HepG2 (cell line): ENCODE measurements around the gene MYO1B. TPM values are rescaled to one million over a fixed set of nuclear protein-coding genes. Genes with fewer than 3 reads are reported as not detected.

Source experiments
- CEBPG ChIP-seq: IDR thresholded peaks from 2 replicates; pipeline ENCODE4 v1.6.1; 2016
- ELF4 ChIP-seq: sonication (generic); formaldehyde crosslinking; IDR thresholded peaks from 2 replicates; pipeline ENCODE4 v1.5.0; 2020; ENCODE audit warnings: missing genetic modification reagents, mild to moderate bottlenecking, moderate library complexity, borderline replicate concordance
- HDAC1 ChIP-seq: sonication (generic); formaldehyde crosslinking; IDR thresholded peaks from 2 replicates; pipeline ENCODE4 v1.5.1; 2020; ENCODE audit warnings: mild to moderate bottlenecking, missing genetic modification reagents
- MATR3 ChIP-seq: sonication (generic); formaldehyde crosslinking; IDR thresholded peaks from 2 replicates; pipeline ENCODE4 v1.4.0; 2020; ENCODE audit warnings: missing genetic modification reagents
- MEIS1 ChIP-seq: sonication (generic); formaldehyde crosslinking; IDR thresholded peaks from 2 replicates; pipeline ENCODE4 v1.9.0; 2021; ENCODE audit warnings: mild to moderate bottlenecking, missing genetic modification reagents, moderate library complexity, borderline replicate concordance
- NPAS2 ChIP-seq: sonication (generic); formaldehyde crosslinking; IDR thresholded peaks from 2 replicates; pipeline ENCODE4 v1.8.0; 2022; ENCODE audit warnings: mild to moderate bottlenecking, missing genetic modification reagents, borderline replicate concordance
- NR2F1 ChIP-seq, 2 experiments: fragments of 450-650 bp in 1 of 2; formaldehyde crosslinking in 1 of 2; IDR thresholded peaks; 2 replicates each; pipeline versions ENCODE4 v1.5.0 to v1.6.1; 2016 to 2020; ENCODE audit warnings: mild to moderate bottlenecking in 1 of 2, missing compliant biosample characterization in 1 of 2, missing genetic modification reagents in 1 of 2, moderate library complexity in 1 of 2
- PHF21A ChIP-seq: sonication (generic); formaldehyde crosslinking; IDR thresholded peaks from 2 replicates; pipeline ENCODE4 v1.5.0; 2020; ENCODE audit warnings: mild to moderate bottlenecking, missing genetic modification reagents
- RORA ChIP-seq: sonication (generic); formaldehyde crosslinking; IDR thresholded peaks from 2 replicates; pipeline ENCODE4 v1.5.0; 2020; ENCODE audit warnings: mild to moderate bottlenecking, missing genetic modification reagents, moderate library complexity
- SALL1 ChIP-seq: sonication (generic); formaldehyde crosslinking; IDR thresholded peaks from 2 replicates; pipeline ENCODE4 v1.8.0; 2022; ENCODE audit warnings: mild to moderate bottlenecking, missing genetic modification reagents
- SAP130 ChIP-seq: IDR thresholded peaks from 2 replicates; pipeline ENCODE4 v1.6.1; 2016; ENCODE audit warnings: low read depth
- SMARCE1 ChIP-seq: fragments of 450-650 bp; IDR thresholded peaks from 2 replicates; pipeline ENCODE4 v1.6.1; 2017; ENCODE audit warnings: borderline replicate concordance
- TGIF2 ChIP-seq: IDR thresholded peaks from 2 replicates; pipeline ENCODE4 v1.6.1; 2016; ENCODE audit warnings: control low read depth, missing compliant biosample characterization
- U2AF2 ChIP-seq: fragments of 200-400 bp; formaldehyde crosslinking; IDR thresholded peaks from 2 replicates; pipeline ENCODE4 v1.6.1; 2017; ENCODE audit warnings: low read depth, mild to moderate bottlenecking, low read length
- ZC3H13 ChIP-seq: sonication (generic); formaldehyde crosslinking; IDR thresholded peaks from 2 replicates; pipeline ENCODE4 v1.8.1; 2023; ENCODE audit warnings: mild to moderate bottlenecking, missing genetic modification reagents, moderate library complexity
- ZKSCAN8 ChIP-seq: IDR thresholded peaks from 2 replicates; pipeline ENCODE4 v1.6.1; 2016; ENCODE audit warnings: borderline replicate concordance, missing genetic modification reagents, missing compliant biosample characterization
- ZNF12 ChIP-seq: sonication (generic); formaldehyde crosslinking; IDR thresholded peaks from 2 replicates; pipeline ENCODE4 v1.5.0; 2020; ENCODE audit warnings: missing genetic modification reagents
- ZNF180 ChIP-seq: sonication (generic); formaldehyde crosslinking; IDR thresholded peaks from 2 replicates; pipeline ENCODE4 v1.4.0; 2020; ENCODE audit warnings: low read depth, missing genetic modification reagents, borderline replicate concordance
- ZNF230 ChIP-seq: sonication (generic); formaldehyde crosslinking; IDR thresholded peaks from 2 replicates; pipeline ENCODE4 v1.4.0; 2020; ENCODE audit warnings: mild to moderate bottlenecking, missing genetic modification reagents
- ZNF749 ChIP-seq: sonication (generic); formaldehyde crosslinking; IDR thresholded peaks from 2 replicates; pipeline ENCODE4 v1.8.0; 2022; ENCODE audit warnings: mild to moderate bottlenecking, missing genetic modification reagents, moderate library complexity, borderline replicate concordance
- polyA plus RNA-seq, 8 experiments: library from polyadenylated mRNA; depleted of rRNA in 3 of 8; stranded (reverse) in 7 of 8; unstranded in 1 of 8; fragments of >200 nt; fragmentation: Illumina TruSeq in 4 of 8; extraction: Trizol in 4 of 8; gene quantifications; 2 replicates each; pipeline versions ENCODE4 v1.2.1 to v1.2.3, GENCODE V29; 2011 to 2016; ENCODE audit warnings: low read depth in 4 of 8, missing spikeins in 1 of 8, mixed read lengths in 1 of 8; ENCODE audit not compliant: insufficient read depth in 1 of 8
- total RNA-seq, 5 experiments: library from RNA; depleted of rRNA; stranded (reverse); fragments of >200 nt; fragmentation: Illumina TruSeq; extraction: Trizol; gene quantifications; 2 replicates each; pipeline ENCODE4 v1.2.3, GENCODE V29; 2016; ENCODE audit warnings: low read depth in 1 of 5
- TF ChIP-seq, protein P1 (sequence below): sonication (generic); formaldehyde crosslinking; IDR thresholded peaks from 2 replicates; pipeline ENCODE4 v1.4.0; 2020; ENCODE audit warnings: low read depth, mild to moderate bottlenecking, missing genetic modification reagents
- TF ChIP-seq, protein P2 (sequence below): sonication (generic); formaldehyde crosslinking; IDR thresholded peaks from 2 replicates; pipeline ENCODE4 v1.4.0; 2020; ENCODE audit warnings: missing genetic modification reagents
- TF ChIP-seq, protein P3 (sequence below): sonication (generic); formaldehyde crosslinking; IDR thresholded peaks from 2 replicates; pipeline ENCODE4 v1.8.0; 2022; ENCODE audit warnings: mild to moderate bottlenecking, missing genetic modification reagents, moderate library complexity
- TF ChIP-seq, protein P4 (sequence below): sonication (generic); formaldehyde crosslinking; IDR thresholded peaks from 2 replicates; pipeline ENCODE4 v1.8.0; 2023; ENCODE audit warnings: mild to moderate bottlenecking, missing genetic modification reagents

MYO1B gene
- total and polyA plus RNA-seq, 2 of the 13 experiments (the other 11 are each of a cell fraction or from before 2014, with no cell fraction given) = 36.9 to 89.8 TPM

- TF ChIP-seq, protein P1, sequence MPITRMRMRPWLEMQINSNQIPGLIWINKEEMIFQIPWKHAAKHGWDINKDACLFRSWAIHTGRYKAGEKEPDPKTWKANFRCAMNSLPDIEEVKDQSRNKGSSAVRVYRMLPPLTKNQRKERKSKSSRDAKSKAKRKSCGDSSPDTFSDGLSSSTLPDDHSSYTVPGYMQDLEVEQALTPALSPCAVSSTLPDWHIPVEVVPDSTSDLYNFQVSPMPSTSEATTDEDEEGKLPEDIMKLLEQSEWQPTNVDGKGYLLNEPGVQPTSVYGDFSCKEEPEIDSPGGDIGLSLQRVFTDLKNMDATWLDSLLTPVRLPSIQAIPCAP (CRISPR knock-in tag) = no peak
- TF ChIP-seq MATR3 (CRISPR knock-in tag) (no peak), NR2F1 (CRISPR knock-in tag; IDR thresholded peaks at IDR 0.05) (no peak), MEIS1 (CRISPR knock-in tag) (peak; percentile 73; the same call in 1 of the 2 replicates), ZNF12 (CRISPR knock-in tag) (peak; percentile 19; the same call in 1 of the 2 replicates), RORA (CRISPR knock-in tag) (no peak), SALL1 (peak; percentile 66), ZNF230 (no peak), ELF4 (CRISPR knock-in tag) (no peak), ZNF749 (CRISPR knock-in tag) (peak; percentile 18; the same call in 1 of the 2 replicates), NPAS2 (CRISPR knock-in tag) (no peak), U2AF2 (no peak), ZC3H13 (CRISPR knock-in tag) (peak; percentile 56; the same call in 1 of the 2 replicates), CEBPG (CRISPR knock-in tag) (no peak; the same call in 1 of the 2 replicates), ZKSCAN8 (CRISPR knock-in tag) (no peak), SMARCE1 (no peak), ZNF180 (CRISPR knock-in tag) (0 out of 2 replicates have a peak, but pooled peaks have one; percentile 74), TGIF2 (CRISPR knock-in tag) (peak; percentile 77; the same call in 1 of the 2 replicates), PHF21A (CRISPR knock-in tag) (peak; percentile 86), HDAC1 (CRISPR knock-in tag) (peak; percentile 92), SAP130 (CRISPR knock-in tag) (peak; percentile 88)
- TF ChIP-seq, protein P2, sequence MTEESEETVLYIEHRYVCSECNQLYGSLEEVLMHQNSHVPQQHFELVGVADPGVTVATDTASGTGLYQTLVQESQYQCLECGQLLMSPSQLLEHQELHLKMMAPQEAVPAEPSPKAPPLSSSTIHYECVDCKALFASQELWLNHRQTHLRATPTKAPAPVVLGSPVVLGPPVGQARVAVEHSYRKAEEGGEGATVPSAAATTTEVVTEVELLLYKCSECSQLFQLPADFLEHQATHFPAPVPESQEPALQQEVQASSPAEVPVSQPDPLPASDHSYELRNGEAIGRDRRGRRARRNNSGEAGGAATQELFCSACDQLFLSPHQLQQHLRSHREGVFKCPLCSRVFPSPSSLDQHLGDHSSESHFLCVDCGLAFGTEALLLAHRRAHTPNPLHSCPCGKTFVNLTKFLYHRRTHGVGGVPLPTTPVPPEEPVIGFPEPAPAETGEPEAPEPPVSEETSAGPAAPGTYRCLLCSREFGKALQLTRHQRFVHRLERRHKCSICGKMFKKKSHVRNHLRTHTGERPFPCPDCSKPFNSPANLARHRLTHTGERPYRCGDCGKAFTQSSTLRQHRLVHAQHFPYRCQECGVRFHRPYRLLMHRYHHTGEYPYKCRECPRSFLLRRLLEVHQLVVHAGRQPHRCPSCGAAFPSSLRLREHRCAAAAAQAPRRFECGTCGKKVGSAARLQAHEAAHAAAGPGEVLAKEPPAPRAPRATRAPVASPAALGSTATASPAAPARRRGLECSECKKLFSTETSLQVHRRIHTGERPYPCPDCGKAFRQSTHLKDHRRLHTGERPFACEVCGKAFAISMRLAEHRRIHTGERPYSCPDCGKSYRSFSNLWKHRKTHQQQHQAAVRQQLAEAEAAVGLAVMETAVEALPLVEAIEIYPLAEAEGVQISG (CRISPR knock-in tag) = peak; percentile 30; the same call in 1 of the 2 replicates
- TF ChIP-seq, protein P3, sequence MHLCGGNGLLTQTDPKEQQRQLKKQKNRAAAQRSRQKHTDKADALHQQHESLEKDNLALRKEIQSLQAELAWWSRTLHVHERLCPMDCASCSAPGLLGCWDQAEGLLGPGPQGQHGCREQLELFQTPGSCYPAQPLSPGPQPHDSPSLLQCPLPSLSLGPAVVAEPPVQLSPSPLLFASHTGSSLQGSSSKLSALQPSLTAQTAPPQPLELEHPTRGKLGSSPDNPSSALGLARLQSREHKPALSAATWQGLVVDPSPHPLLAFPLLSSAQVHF (CRISPR knock-in tag) = no peak; the same call in 1 of the 2 replicates
- TF ChIP-seq, protein P4, sequence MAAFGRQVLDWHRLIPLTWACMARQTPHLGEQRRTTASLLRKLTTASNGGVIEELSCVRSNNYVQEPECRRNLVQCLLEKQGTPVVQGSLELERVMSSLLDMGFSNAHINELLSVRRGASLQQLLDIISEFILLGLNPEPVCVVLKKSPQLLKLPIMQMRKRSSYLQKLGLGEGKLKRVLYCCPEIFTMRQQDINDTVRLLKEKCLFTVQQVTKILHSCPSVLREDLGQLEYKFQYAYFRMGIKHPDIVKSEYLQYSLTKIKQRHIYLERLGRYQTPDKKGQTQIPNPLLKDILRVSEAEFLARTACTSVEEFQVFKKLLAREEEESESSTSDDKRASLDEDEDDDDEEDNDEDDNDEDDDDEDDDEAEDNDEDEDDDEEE (CRISPR knock-in tag) = peak; percentile 87
Observed at GRCh38 chr2:191245869-191246531, 796 bp downstream of the MYO1B start (continued).
